Measurements from ENCODE around the gene SOCS1.

- TF ChIP-seq POLR2A (IDR thresholded peaks at IDR 0.05; ENCODE audit: low read depth, low read length) (no peak), POLR2AphosphoS5 (IDR thresholded peaks at IDR 0.05; ENCODE audit: low read depth, low read length) (no peak), TAF1 (IDR thresholded peaks at IDR 0.05; ENCODE audit: borderline replicate concordance, low read depth, low read length) (no peak)
Measured at GRCh38 chr16:11245988-11246387, 10.0 kb downstream of the SOCS1 start.

All from GM12892 (cell line).